Measurements from ENCODE around the gene CAPN1. TPM values are rescaled to one million over a fixed set of nuclear protein-coding genes. Genes with fewer than 3 reads are reported as not detected.
A peak's percentile ranks its signal among the peaks of the same experiment; 100 is the strongest.

CAPN1 gene
- total and polyA plus RNA-seq, 2 donors (not counting 1 experiment from before 2014, with no cell fraction given): 70.3 to 94.5 TPM

DNA sequence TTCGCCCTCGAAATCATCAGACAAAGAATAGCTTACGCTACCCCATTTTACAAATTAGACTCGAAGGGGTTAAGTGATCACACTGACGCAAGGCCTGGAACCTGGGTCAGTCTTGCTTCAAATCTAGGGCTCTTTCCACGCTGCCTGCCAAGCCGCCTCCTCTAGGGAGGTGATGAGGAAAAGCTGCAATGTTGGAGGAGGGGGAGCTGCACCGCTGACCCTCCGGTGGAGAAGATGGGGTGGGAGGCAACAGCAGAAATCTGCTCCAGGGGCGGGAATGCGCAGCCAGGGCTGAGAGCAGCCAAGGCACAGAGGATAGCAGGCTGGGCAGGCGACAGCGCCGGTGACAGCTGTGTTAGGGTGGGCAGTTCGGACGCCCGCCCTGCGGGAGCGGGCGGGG is 48.0 kb upstream of the CAPN1 start:
- H3K4me2 ChIP-seq (ENCODE audit: extremely low read depth, insufficient read depth, low read length): peak overlapping the region; percentile 81
- TF ChIP-seq, protein P1, sequence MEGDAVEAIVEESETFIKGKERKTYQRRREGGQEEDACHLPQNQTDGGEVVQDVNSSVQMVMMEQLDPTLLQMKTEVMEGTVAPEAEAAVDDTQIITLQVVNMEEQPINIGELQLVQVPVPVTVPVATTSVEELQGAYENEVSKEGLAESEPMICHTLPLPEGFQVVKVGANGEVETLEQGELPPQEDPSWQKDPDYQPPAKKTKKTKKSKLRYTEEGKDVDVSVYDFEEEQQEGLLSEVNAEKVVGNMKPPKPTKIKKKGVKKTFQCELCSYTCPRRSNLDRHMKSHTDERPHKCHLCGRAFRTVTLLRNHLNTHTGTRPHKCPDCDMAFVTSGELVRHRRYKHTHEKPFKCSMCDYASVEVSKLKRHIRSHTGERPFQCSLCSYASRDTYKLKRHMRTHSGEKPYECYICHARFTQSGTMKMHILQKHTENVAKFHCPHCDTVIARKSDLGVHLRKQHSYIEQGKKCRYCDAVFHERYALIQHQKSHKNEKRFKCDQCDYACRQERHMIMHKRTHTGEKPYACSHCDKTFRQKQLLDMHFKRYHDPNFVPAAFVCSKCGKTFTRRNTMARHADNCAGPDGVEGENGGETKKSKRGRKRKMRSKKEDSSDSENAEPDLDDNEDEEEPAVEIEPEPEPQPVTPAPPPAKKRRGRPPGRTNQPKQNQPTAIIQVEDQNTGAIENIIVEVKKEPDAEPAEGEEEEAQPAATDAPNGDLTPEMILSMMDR (conservative IDR thresholded peaks at IDR 0.05 in 1 of 2, IDR thresholded peaks at IDR 0.05 in 1 of 2; ENCODE audit: low read depth in 1 of 2, low read length in 2 of 2): no peak
- no peak for TF ChIP-seq EZH2 (IDR thresholded peaks at IDR 0.05; ENCODE audit: low read length, missing control alignments)
- H3K4me3 ChIP-seq (replicated peaks in 1 of 4; ENCODE audit: control extremely low read depth in 1 of 4, insufficient read depth in 1 of 4, low read depth in 3 of 4, low read length in 4 of 4): peak overlapping the region; percentile 78 to 95 (median 86)
- H3K27me3 ChIP-seq (ENCODE audit: control insufficient read depth, insufficient read depth, low read length): no peaks in the 10 kb centered on the region
- no peaks in the 10 kb centered on the region for H3K9me3 ChIP-seq (ENCODE audit: control insufficient read depth, insufficient read depth, low read depth, low read length)
- no peaks in the 10 kb centered on the region for H4K20me1 ChIP-seq (ENCODE audit: control insufficient read depth, extremely low read depth, insufficient read depth, low read length)
- peaks cover 25% of the 10 kb centered on the region for H3K79me2 ChIP-seq (ENCODE audit: control insufficient read depth, insufficient read depth, low read length)
- H3K27ac ChIP-seq (ENCODE audit: insufficient read depth, low read length): peak overlapping the region; percentile 95
- H3K9ac ChIP-seq (ENCODE audit: insufficient read depth, low read length): peak overlapping the region; percentile 86
- H3K36me3 ChIP-seq (ENCODE audit: control insufficient read depth, insufficient read depth, low read length): peaks cover 25% of the 10 kb centered on the region
- peak in 1 of 2 donors; percentile 39 for DNase-seq (ENCODE audit: low read depth in 2 of 2)
- no peak overlapping the region for H2AFZ ChIP-seq (ENCODE audit: low read length)
- peaks cover 10% of the 10 kb centered on the region for H3K4me1 ChIP-seq (ENCODE audit: control insufficient read depth, extremely low read depth, insufficient read depth, low read length)

DNA sequence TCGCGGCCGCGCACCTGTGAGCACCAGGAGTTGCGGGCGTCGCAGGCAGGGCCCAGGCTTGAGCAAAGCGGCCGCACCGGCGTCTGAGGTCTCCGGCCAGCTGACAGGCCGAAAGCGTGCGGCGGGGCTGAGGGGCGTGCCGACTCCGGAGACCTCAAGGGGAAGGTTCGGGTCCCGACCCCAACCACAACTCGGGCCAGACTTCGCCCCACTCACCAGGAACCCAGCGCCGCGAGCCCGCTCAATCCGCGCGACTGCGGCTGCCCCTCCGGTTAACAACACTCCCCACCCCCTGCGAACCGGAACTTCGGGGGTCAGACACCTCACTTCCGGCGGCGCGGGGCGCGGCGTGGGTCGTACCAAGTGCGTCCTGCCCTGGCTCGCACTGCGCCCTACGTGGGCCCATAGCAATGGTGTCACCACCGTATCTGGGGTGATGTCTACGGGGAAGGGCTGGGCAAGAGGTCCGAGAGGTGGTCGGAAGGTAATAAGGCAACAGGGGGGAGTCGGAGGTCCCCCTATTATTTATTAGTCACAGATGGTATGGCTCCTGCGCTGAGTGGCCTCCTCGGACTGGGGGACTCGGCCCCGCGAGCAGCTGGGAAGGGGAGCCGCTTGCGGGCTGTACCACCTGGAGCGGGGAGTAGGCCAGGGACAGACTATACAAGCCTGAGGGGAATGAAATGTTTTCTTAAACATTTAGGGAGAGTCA is 47.3 kb upstream of the CAPN1 start, which contains the start of gene SYVN1:
TSS of gene SYVN1 (minus strand) at position 280 of the 712 bp plus-strand sequence. CDS start 918 bp downstream, outside the sequence.
- Histone ChIP-seq H3K27me3 (ENCODE audit: control insufficient read depth, insufficient read depth, low read length) (no peaks in the 10 kb centered on the region), H3K9ac (ENCODE audit: insufficient read depth, low read length) (peak within 1 kb of the TSS; percentile 86), H3K4me2 (ENCODE audit: extremely low read depth, insufficient read depth, low read length) (peak within 1 kb of the TSS; percentile 100), H4K20me1 (ENCODE audit: control insufficient read depth, extremely low read depth, insufficient read depth, low read length) (no peaks in the 10 kb centered on the region), H3K27ac (ENCODE audit: insufficient read depth, low read length) (peak within 1 kb of the TSS; percentile 95), H2AFZ (ENCODE audit: low read length) (peak within 1 kb of the TSS; percentile 82), H3K79me2 (ENCODE audit: control insufficient read depth, insufficient read depth, low read length) (peaks cover 25% of the 10 kb centered on the region), H3K4me3 (replicated peaks in 1 of 4; ENCODE audit: control extremely low read depth in 1 of 4, insufficient read depth in 1 of 4, low read depth in 3 of 4, low read length in 4 of 4) (peak within 1 kb of the TSS; percentile 78 to 95 (median 86)), H3K9me3 (ENCODE audit: control insufficient read depth, insufficient read depth, low read depth, low read length) (no peaks in the 10 kb centered on the region), H3K4me1 (ENCODE audit: control insufficient read depth, extremely low read depth, insufficient read depth, low read length) (peaks cover 10% of the 10 kb centered on the region), H3K36me3 (ENCODE audit: control insufficient read depth, insufficient read depth, low read length) (peaks cover 21% of the 10 kb centered on the region)
- peak; percentile 87 to 89 for DNase-seq (ENCODE audit: low read depth in 2 of 2)
- no peak for TF ChIP-seq EZH2 (IDR thresholded peaks at IDR 0.05; ENCODE audit: low read length, missing control alignments)
- TF ChIP-seq, protein P1 (conservative IDR thresholded peaks at IDR 0.05 in 1 of 2, IDR thresholded peaks at IDR 0.05 in 1 of 2; ENCODE audit: low read depth in 1 of 2, low read length in 2 of 2): no peak

DNA sequence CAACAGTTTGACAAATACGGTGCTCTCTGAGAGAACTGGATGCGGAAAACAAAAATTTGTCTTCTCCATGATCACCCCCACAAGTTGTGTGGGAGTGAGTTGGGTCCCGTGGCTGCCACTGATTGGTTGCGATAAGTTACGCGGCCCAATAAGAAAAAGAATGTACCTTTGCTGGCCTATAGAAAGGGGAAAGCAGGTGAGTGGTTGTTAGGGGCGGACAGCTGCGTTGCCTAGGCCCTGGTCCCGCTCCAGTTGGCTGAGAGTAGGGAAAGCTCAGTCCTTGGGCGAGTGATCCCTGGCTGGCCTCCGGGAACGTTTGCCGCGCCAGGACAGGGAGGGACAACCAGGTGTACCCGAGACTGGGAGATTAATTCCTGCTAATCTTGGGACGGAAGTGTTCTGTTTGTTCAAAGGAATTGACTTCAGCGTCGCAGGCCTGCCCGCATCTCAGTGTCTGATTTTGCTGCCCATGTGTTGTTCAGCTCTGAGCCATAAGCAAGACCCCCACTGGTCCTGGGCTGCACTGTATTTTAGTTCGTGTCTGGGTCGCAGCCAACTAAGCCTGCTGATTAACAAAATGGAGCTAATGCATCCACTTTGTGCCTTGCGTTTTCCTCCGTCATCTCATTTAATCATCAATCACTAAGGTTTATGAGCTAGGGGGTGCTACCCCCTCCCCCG is 46.6 kb upstream of the CAPN1 start:
- peak; percentile 95 to 99 for DNase-seq (ENCODE audit: low read depth in 2 of 2)
- no peak for TF ChIP-seq EZH2 (IDR thresholded peaks at IDR 0.05; ENCODE audit: low read length, missing control alignments)
- TF ChIP-seq, protein P1 (conservative IDR thresholded peaks at IDR 0.05 in 1 of 2, IDR thresholded peaks at IDR 0.05 in 1 of 2; ENCODE audit: low read depth in 1 of 2, low read length in 2 of 2): no peak
- Histone ChIP-seq H2AFZ (ENCODE audit: low read length) (peak overlapping the region; percentile 82), H4K20me1 (ENCODE audit: control insufficient read depth, extremely low read depth, insufficient read depth, low read length) (no peaks in the 10 kb centered on the region), H3K9ac (ENCODE audit: insufficient read depth, low read length) (peak overlapping the region; percentile 86), H3K79me2 (ENCODE audit: control insufficient read depth, insufficient read depth, low read length) (peaks cover 25% of the 10 kb centered on the region), H3K4me1 (ENCODE audit: control insufficient read depth, extremely low read depth, insufficient read depth, low read length) (peaks cover 10% of the 10 kb centered on the region), H3K9me3 (ENCODE audit: control insufficient read depth, insufficient read depth, low read depth, low read length) (no peaks in the 10 kb centered on the region), H3K4me3 (replicated peaks in 1 of 4; ENCODE audit: control extremely low read depth in 1 of 4, insufficient read depth in 1 of 4, low read depth in 3 of 4, low read length in 4 of 4) (peak overlapping the region; percentile 78 to 95 (median 86)), H3K27ac (ENCODE audit: insufficient read depth, low read length) (peak overlapping the region; percentile 95), H3K4me2 (ENCODE audit: extremely low read depth, insufficient read depth, low read length) (peak overlapping the region; percentile 100), H3K27me3 (ENCODE audit: control insufficient read depth, insufficient read depth, low read length) (no peaks in the 10 kb centered on the region), H3K36me3 (ENCODE audit: control insufficient read depth, insufficient read depth, low read length) (peaks cover 18% of the 10 kb centered on the region)
